ENCODE data around the gene AKIRIN2. TPM values are rescaled to one million over a fixed set of nuclear protein-coding genes. Genes with fewer than 3 reads are reported as not detected.
"Not testable (repeated sequence)": the region's sequence is repeated elsewhere in the genome, so short reads cannot be mapped to it uniquely, and the experiment has no call there.

AKIRIN2 gene
- total RNA-seq, 1 donor from 2014 or later, result 16.6 TPM

- ATAC-seq, result no peak
- no peak for DNase-seq (ENCODE audit: low spot score)
Measured at GRCh38 chr6:87690441-87690840, 11.6 kb downstream of the AKIRIN2 start.

- peak; percentile 59 for ATAC-seq
- DNase-seq (ENCODE audit: low spot score), result not testable (repeated sequence)
Measured at GRCh38 chr6:87687893-87688292, 14.1 kb downstream of the AKIRIN2 start.

GRCh38 chr6:87687296-87687695 lies 14.7 kb downstream of the AKIRIN2 start:
- ATAC-seq (no peak), DNase-seq (ENCODE audit: low spot score) (no peak)

- ATAC-seq, result peak; percentile 40
- DNase-seq (ENCODE audit: low spot score), result not testable (repeated sequence)
Measured at GRCh38 chr6:87686636-87687205, 15.3 kb downstream of the AKIRIN2 start.

GRCh38 chr6:87684895-87685654 lies 17.0 kb downstream of the AKIRIN2 start:
- DNase-seq (ENCODE audit: low spot score), result no peak
- peak; percentile 62 for ATAC-seq

- ATAC-seq (no peak), DNase-seq (ENCODE audit: low spot score) (no peak)
Measured at GRCh38 chr6:87683890-87684289, 18.1 kb downstream of the AKIRIN2 start.

- DNase-seq (ENCODE audit: low spot score) (no peak), ATAC-seq (no peak)
Measured at GRCh38 chr6:87682310-87682709, 19.7 kb downstream of the AKIRIN2 start.

- ATAC-seq, result peak; percentile 29
- DNase-seq (ENCODE audit: low spot score), result no peak
Measured at GRCh38 chr6:87675004-87675681, 26.9 kb downstream of the AKIRIN2 start.

- ATAC-seq (no peak), DNase-seq (ENCODE audit: low spot score) (no peak)
Measured at GRCh38 chr6:87674290-87674689, 27.7 kb downstream of the AKIRIN2 start.

- ATAC-seq (no peak), DNase-seq (ENCODE audit: low spot score) (no peak)
Measured at GRCh38 chr6:87673237-87673636, 28.8 kb downstream of the AKIRIN2 start.

GRCh38 chr6:87672641-87673040 lies 29.4 kb downstream of the AKIRIN2 start:
- peak; percentile 3 for ATAC-seq
- no peak for DNase-seq (ENCODE audit: low spot score)

- DNase-seq (ENCODE audit: low spot score), result peak; percentile 65
- ATAC-seq, result peak; percentile 77
Measured at GRCh38 chr6:87671555-87672029, 30.4 kb downstream of the AKIRIN2 start.

GRCh38 chr6:87670707-87671106 lies 31.3 kb downstream of the AKIRIN2 start:
- DNase-seq (ENCODE audit: low spot score), result no peak
- no peak for ATAC-seq

GRCh38 chr6:87669051-87669450 lies 33.0 kb downstream of the AKIRIN2 start:
- DNase-seq (ENCODE audit: low spot score) (no peak), ATAC-seq (no peak)

- DNase-seq (ENCODE audit: low spot score) (no peak), ATAC-seq (peak; percentile 13)
Measured at GRCh38 chr6:87668013-87668412, 34.0 kb downstream of the AKIRIN2 start.

- DNase-seq (ENCODE audit: low spot score) (no peak), ATAC-seq (no peak)
Measured at GRCh38 chr6:87667032-87667431, 35.0 kb downstream of the AKIRIN2 start.

GRCh38 chr6:87664921-87665485 lies 37.0 kb downstream of the AKIRIN2 start:
- peak; percentile 70 for ATAC-seq
- no peak for DNase-seq (ENCODE audit: low spot score)

- peak; percentile 57 for ATAC-seq
- no peak for DNase-seq (ENCODE audit: low spot score)
Measured at GRCh38 chr6:87663434-87663833, 38.6 kb downstream of the AKIRIN2 start.

- peak; percentile 9 for ATAC-seq
- DNase-seq (ENCODE audit: low spot score), result no peak
Measured at GRCh38 chr6:87661503-87661902, 40.5 kb downstream of the AKIRIN2 start.

GRCh38 chr6:87661016-87661415 lies 41.0 kb downstream of the AKIRIN2 start:
- no peak for ATAC-seq
- no peak for DNase-seq (ENCODE audit: low spot score)

GRCh38 chr6:87660226-87660911 lies 41.7 kb downstream of the AKIRIN2 start:
- DNase-seq (ENCODE audit: low spot score) (no peak), ATAC-seq (peak; percentile 18)

Data from left lobe of liver (tissue), 2 donors.